ENCODE results near the gene PKN1. TPM values are rescaled to one million over a fixed set of nuclear protein-coding genes. Genes with fewer than 3 reads are reported as not detected.

Gene PKN1
- total and polyA plus RNA-seq, 9 of the 15 experiments (the other 6 are each of a cell fraction or from before 2014, with no cell fraction given) = 0.30 to 228 (median 77.5) TPM

DNA sequence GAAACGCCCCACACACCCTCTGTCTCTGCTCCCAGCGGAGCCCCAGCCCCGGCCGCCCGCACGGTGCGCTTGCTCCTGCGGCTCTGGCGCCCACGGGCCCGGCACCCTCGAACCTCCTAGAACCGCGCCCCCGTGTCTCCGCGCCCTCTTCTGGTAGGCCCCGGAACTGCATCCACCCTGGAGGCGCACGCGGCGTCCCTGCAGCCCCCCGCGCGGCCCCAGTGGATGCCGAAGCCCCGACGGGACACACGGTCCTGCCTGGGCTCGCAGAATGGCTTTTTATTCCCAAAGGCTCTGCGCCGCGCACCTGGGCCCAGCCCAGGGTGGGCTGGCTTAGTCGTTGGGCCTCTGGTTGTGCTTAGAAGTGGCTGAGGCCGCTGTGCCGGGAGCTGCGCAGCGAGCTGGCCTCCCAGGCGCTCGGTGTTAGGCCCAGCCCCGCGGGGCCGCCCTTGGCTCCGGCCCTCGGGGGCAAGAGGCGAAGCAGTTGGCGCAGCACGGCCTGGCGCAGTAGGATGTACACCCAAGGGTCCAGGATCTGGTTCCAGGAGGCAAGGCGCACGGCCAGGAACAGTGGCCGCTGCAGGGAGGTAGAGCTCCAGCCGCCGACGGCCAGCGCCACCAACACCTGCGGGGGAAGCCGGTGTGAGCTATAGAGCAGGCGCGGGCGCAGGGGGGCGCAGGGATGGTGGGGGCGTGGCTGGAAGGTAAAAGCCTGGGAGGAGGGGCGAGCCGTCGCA, 39.3 kb downstream of the PKN1 start (continued):
- no peak for TF ChIP-seq ZHX1 (conservative IDR thresholded peaks at IDR 0.05; ENCODE audit: low read length)
- TF ChIP-seq TARDBP (IDR thresholded peaks at IDR 0.05) = peak; percentile 27; the same call in 1 of the 2 replicates
- no peak for TF ChIP-seq TAF9B (IDR thresholded peaks at IDR 0.05; ENCODE audit: partially characterized antibody)
- TF ChIP-seq ZNF717 (CRISPR knock-in tag; IDR thresholded peaks at IDR 0.05) = 0 out of 2 replicates have a peak, but pooled peaks have one; percentile 45
- peak; percentile 64; the same call in 1 of the 2 replicates for TF ChIP-seq CREM (IDR thresholded peaks at IDR 0.05; ENCODE audit: low read depth)
- TF ChIP-seq, protein P1, sequence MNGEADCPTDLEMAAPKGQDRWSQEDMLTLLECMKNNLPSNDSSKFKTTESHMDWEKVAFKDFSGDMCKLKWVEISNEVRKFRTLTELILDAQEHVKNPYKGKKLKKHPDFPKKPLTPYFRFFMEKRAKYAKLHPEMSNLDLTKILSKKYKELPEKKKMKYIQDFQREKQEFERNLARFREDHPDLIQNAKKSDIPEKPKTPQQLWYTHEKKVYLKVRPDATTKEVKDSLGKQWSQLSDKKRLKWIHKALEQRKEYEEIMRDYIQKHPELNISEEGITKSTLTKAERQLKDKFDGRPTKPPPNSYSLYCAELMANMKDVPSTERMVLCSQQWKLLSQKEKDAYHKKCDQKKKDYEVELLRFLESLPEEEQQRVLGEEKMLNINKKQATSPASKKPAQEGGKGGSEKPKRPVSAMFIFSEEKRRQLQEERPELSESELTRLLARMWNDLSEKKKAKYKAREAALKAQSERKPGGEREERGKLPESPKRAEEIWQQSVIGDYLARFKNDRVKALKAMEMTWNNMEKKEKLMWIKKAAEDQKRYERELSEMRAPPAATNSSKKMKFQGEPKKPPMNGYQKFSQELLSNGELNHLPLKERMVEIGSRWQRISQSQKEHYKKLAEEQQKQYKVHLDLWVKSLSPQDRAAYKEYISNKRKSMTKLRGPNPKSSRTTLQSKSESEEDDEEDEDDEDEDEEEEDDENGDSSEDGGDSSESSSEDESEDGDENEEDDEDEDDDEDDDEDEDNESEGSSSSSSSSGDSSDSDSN (IDR thresholded peaks at IDR 0.05; ENCODE audit: borderline replicate concordance in 1 of 2, low read depth in 2 of 2, low read length in 2 of 2) = peak; percentile 55 to 88; a peak in 3 of 4 replicates
- TF ChIP-seq, protein P2, sequence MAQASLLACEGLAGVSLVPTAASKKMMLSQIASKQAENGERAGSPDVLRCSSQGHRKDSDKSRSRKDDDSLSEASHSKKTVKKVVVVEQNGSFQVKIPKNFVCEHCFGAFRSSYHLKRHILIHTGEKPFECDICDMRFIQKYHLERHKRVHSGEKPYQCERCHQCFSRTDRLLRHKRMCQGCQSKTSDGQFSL (CRISPR knock-in tag; IDR thresholded peaks at IDR 0.05) = no peak
- TF ChIP-seq, protein P2 (tag; IDR thresholded peaks at IDR 0.05) = no peak
- peak; percentile 75; the same call in 1 of the 2 replicates for TF ChIP-seq ZFPM2 (CRISPR knock-in tag; IDR thresholded peaks at IDR 0.05)
- no peak for TF ChIP-seq PPARD (CRISPR knock-in tag; IDR thresholded peaks at IDR 0.05)
- no peak for TF ChIP-seq ZBTB43 (CRISPR knock-in tag; IDR thresholded peaks at IDR 0.05)
- peak in 1 of 2 experiments; percentile 58; a peak in 1 of 4 replicates for TF ChIP-seq SIN3A (IDR thresholded peaks at IDR 0.05; ENCODE audit: borderline replicate concordance in 2 of 2, control insufficient read depth in 1 of 2, low read depth in 2 of 2, low read length in 2 of 2)
- peak in 2 of 3 experiments; percentile 10 to 54 for TF ChIP-seq YY1 (IDR thresholded peaks at IDR 0.05; ENCODE audit: borderline replicate concordance in 1 of 3, control insufficient read depth in 1 of 3, extremely low read depth in 1 of 3, insufficient read depth in 3 of 3, insufficient read length in 1 of 3, insufficient replicate concordance in 2 of 3, low read depth in 1 of 3, low read length in 2 of 3)
- peak; percentile 90 for TF ChIP-seq ZBTB33 (CRISPR knock-in tag; IDR thresholded peaks at IDR 0.05)
- no peak for TF ChIP-seq MTF1 (CRISPR knock-in tag; IDR thresholded peaks at IDR 0.05; ENCODE audit: borderline replicate concordance)
